Astrocyte of the cerebellum (primary cell): Measurements from ENCODE around the gene DPYSL4.
A peak's percentile ranks its signal among the peaks of the same experiment; 100 is the strongest.

Experiments
- DNase-seq: peaks from one replicate; pipeline ENCODE4 v3.0.0-alpha.2; 2011; ENCODE audit warnings: low read depth
- H3K4me3 ChIP-seq: 2 replicates; pipeline ENCODE4 v1.5.1; 2011; ENCODE audit warnings: mild to moderate bottlenecking, low read depth, low read length, moderate library complexity
- CTCF ChIP-seq: IDR thresholded peaks from 2 replicates; pipeline ENCODE4 v1.5.1; 2012; ENCODE audit warnings: low read length, low read depth, moderate library complexity, mild to moderate bottlenecking; ENCODE audit errors: missing control alignments
- in situ Hi-C: cut with HindIII; loops from 2 replicates; pipeline ENCODE4 v1.10.0; 2017; ENCODE audit warnings: low sequenced_read_pairs

Gene DPYSL4

GRCh38 chr10:132186488-132187429 lies at the start of gene DPYSL4:
TSS of gene DPYSL4 (plus strand) at chr10:132186948. CDS start at chr10:132187064, 116 bp downstream.
- in situ Hi-C loops, result no loop called here
- peak within 1 kb of the TSS; percentile 54 for H3K4me3 ChIP-seq
- no peak for TF ChIP-seq CTCF
- DNase-seq, result no peak

- H3K4me3 ChIP-seq, result no peak overlapping the region
- no peak for TF ChIP-seq CTCF
- no peak for DNase-seq
- in situ Hi-C loops, result no loop called here
Measured at GRCh38 chr10:132137111-132138072, 49.4 kb upstream of the DPYSL4 start.

GRCh38 chr10:132138133-132138532 lies 48.6 kb upstream of the DPYSL4 start:
- in situ Hi-C loops, result no loop called here
- no peak for DNase-seq
- H3K4me3 ChIP-seq, result no peak overlapping the region
- TF ChIP-seq CTCF, result no peak

- H3K4me3 ChIP-seq, result no peak overlapping the region
- DNase-seq, result no peak
- in situ Hi-C loops, result no loop called here
- TF ChIP-seq CTCF, result no peak
Measured at GRCh38 chr10:132138596-132138995, 48.2 kb upstream of the DPYSL4 start.

GRCh38 chr10:132139526-132139925 lies 47.2 kb upstream of the DPYSL4 start:
- no peak overlapping the region for H3K4me3 ChIP-seq
- no peak for DNase-seq
- in situ Hi-C loops, result no loop called here
- TF ChIP-seq CTCF, result no peak

GRCh38 chr10:132140167-132140925 lies 46.4 kb upstream of the DPYSL4 start:
- TF ChIP-seq CTCF, result no peak
- in situ Hi-C loops, result no loop called here

More at GRCh38 chr10:132140167-132140925, 46.4 kb upstream of the DPYSL4 start:
- no peak overlapping the region for H3K4me3 ChIP-seq
- no peak for DNase-seq
